NCI-H774 (cell line): ENCODE results near the gene MRPL11.
"Not testable (repeated sequence)": the region's sequence is repeated elsewhere in the genome, so short reads cannot be mapped to it uniquely, and the experiment has no call there.

Experiments used
- DNase-seq: peaks from one replicate; lab custom pipeline; 2025; lab: John Stamatoyannopoulos, UW

The MRPL11 gene

DNA sequence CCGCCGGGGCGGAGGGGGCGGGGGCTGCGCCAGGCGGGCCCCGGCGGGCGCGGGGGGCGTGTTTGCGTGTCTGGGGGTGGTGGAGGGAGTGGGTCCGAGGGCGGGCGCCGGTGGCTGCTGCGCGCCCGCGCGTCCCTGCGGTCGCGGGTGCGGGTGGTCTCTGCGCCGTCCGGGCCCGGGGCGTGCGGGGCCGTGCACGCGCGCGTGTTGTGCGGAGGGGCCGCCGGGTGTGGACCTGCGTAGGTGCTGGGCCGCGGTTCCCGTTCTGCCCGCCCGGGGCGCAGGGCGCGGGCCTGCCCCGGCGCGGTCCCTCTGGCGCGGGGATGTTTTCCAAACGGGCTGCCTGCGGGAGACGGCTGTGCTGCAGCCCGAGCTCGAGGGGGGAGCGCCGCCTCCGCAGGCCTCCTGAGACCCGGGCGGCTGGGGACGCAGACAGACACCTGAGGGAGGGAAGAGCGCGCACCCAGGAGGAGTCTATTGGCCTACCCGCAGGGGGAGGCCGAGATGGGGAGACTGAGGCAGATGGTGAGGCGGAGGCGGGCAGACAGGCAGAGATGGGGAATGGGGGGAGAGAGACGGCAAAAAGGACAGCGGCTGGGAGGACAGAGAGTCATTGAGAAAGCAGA is 28.5 kb upstream of the MRPL11 start:
- DNase-seq, result peak; percentile 50

DNA sequence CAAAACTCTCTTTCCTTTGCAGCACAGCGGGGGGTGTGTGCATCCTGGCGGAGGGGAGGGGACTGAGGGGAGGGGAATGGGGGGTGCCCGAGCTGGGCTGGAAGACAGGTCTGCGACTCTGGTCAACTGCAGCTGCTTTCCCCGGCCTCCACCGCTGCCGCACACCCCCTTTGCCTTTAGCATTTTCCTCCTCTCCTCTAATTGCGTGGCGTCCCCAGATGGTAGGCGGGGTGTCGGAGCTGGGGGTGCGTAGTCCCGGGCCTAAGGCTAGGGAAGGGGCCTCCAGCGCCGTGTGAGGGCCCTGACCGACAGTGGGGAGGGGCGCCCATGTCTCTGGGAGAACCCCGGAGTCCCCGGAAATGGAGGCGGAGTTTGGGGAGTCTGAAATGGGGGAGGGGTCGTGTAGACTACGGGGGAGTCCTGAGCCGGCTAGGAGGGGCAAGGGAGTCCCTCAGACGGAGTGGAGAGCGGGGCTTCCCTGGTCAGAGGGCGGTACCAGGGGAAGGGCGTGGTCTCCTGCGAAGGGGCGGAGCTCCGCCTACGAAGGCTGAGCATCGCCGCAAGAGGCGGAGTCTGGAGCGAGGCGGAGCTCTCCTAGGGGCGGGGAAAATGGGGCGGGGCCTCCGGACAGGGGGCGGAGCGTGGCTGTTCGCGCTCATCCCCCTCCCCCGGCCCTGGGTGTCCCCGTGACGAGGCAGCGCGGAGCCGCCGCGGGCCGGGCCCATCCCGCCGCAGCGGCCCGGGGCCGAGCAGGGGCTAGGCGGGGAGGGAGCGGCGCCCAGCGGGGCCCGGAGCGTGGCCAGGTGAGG is 27.8 kb upstream of the MRPL11 start, which contains the start of gene PELI3:
Gene PELI3 (plus strand): TSS at position 681 of the 809 bp plus-strand sequence. CDS start 1,224 bp downstream, outside the sequence.
- DNase-seq, result peak; percentile 90

DNA sequence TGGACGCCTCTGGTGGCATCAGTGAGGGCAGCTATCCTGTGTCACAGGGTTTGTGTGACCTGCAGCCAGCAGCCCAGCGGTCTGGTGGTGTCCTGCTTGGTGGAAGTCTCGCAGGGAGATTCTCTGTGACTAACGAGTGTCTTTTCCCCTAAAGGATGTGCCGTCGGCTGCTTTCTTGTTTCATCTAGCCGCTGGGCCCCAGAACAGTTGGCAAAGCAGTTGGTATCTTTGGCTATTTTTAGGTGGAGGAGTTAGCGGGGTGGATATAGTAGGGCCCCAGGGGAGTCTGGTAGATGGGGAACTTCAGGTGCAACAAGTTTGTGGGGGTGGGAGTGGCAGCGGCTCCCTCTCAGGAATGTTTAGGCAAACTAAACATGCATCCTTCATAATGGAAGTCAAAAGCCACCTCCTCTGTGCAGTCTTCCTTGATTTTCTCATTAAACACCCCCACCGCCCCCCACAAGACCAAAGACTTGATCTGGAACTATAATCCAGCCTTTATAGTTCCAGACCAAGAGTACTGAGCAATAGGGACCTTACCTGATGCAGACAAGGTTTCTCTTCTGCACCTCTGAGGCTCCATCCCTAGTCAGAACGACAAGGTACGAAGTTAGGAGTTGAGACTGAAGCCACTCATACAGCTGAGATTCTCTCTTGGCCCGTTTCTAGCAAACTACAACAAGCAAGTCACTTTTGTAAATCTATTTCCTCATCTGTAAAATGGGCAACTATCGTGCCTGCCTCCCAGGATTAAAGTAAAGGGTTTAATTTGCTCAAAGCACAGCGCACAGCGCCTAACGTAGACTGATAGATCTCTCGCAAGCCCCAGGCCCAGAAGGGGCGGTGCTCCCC is 27.0 kb upstream of the MRPL11 start:
- no peak for DNase-seq

DNA sequence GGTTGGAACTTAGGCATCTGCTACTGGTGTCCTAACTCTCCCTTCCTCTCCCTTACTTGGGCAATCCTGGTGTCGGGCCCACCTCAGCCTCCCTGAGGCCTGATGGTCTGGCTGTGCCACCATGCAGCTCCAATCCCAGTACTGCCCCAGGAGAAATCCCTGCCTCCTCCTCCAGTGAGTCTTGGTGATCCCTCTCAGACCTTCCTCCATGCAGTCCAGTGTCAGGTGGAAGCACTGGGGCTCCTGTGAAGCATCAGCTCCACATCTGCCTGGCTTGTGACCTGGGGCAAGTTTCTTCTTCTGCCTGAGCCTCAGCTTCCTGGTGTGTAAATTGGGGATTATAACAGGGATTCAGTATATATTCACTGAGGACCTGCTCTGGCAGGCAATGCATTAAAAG is 26.3 kb upstream of the MRPL11 start:
- no peak for DNase-seq

DNA sequence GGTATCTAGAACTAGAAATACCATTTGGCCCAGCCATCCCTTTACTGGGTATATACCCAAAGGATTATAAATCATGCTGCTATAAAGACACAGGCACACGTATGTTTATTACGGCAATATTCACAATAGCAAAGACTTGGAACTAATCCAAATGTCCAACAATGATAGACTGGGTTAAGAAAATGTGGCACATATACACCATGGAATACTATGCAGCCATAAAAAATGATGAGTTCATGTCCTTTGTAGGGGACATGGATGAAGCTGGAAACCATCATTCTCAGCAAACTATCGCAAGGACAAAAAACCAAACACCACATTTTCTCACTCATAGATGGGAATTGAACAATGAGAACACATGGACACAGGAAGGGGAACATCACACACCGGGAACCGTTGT is 25.5 kb upstream of the MRPL11 start:
- DNase-seq, result not testable (repeated sequence)

DNA sequence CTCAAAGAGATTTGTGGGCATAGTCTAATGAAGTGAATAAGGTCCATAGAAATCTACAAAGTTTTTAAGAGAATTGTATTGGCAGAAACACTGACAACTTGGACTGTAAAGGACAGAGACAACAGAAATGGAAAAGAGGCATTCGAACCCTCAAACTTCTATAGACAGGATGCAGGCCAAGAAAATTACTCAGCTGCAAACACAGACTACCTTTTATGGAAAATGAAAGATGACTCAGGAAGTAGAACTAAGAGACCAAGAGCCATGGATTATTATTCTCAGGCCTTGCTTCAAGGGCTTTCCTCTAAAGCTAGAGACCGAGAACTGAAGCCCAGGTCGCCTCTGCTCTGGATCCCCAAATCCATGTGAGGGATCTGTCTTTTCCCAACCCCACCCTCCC is 24.3 kb upstream of the MRPL11 start:
- DNase-seq, result no peak

GRCh38 chr11:66462010-66462409 is 23.4 kb upstream of the MRPL11 start:
- no peak for DNase-seq

- no peak for DNase-seq
These were observed 20.6 kb upstream of the MRPL11 start for GRCh38 chr11:66459138-66459778.

DNA sequence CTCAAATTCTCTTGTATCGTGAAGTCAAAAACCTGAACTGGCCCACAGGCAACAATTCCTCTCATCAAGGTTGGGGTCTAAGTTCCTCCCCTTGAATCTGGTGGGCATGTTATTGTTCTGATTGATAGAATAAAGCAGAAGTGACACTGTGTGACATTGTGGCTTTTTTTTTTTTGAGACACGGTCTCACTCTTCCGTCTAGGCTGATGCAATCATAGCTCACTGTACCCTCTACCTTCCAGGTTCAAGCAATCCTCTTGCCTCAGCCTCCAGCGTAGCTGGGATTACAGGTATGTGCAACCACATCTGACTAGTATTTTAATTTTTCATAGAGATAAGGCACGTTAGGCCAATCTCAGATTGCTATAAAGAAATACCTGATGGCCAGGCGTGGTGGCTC is 19.2 kb upstream of the MRPL11 start:
- DNase-seq, result no peak

GRCh38 chr11:66454828-66455227 is 16.2 kb upstream of the MRPL11 start:
- no peak for DNase-seq

- no peak for DNase-seq
These were observed 15.6 kb upstream of the MRPL11 start for GRCh38 chr11:66454247-66454646.

DNA sequence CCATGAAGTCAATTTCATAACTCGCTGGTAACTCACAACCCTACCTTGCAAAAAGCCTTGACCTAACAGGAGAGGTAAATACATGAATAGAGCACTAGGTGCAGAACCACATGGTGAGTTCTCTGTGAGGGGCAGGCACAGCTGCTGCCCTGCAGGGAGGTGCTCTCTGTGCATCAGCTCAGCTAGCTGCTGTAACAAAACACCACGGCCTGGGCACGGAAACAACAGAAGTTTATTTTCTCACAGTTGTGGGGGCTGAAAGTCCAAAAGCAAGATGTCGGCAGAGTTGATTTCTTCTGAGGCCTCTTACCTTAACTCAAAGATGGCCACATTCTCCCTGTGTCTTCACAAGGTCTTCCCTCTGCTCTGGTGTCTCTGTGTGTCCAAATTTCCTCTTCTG is 13.0 kb upstream of the MRPL11 start:
- DNase-seq, result no peak

GRCh38 chr11:66450560-66450959 is 11.9 kb upstream of the MRPL11 start:
- no peak for DNase-seq

DNA sequence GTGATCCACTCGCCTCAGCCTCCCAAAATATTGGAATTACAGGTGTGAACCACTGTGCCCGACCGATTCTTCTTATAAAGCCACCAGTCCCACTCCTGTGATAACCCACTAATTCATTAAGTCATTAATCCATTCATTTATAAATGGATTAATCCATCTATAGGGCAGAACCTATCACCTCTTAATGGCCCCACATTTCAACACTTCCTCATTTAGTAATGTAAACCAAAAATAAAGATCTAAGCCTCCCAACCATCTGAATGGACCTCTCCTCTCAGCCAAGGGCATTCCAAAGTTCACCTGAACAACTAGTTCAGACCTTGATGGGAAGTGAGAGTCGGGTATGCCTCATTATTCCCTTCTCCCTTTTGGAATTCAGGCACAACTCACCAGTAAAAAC is 9.9 kb upstream of the MRPL11 start:
- no peak for DNase-seq

DNA sequence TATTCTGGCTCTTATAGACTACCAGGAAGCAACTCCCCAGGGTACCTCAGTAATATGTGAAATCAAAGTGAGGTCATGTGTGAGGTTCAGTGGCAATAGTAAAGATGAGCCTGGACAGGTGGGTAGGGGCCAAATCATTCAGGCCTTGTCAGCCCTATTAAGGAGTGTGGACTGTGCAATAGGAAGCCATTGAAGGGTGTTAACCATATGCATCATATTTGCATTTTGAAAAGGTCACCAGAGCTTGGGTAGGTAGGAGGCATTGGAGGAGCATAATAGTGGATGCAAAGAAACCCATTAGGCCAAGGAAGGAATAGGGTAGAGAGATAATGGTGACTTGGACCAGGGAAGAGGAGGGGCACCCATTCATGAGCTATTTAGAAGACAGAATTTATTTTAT is 8.4 kb upstream of the MRPL11 start:
- DNase-seq, result no peak

- DNase-seq, result no peak
These were observed 5.0 kb upstream of the MRPL11 start for GRCh38 chr11:66443602-66444001.

DNA sequence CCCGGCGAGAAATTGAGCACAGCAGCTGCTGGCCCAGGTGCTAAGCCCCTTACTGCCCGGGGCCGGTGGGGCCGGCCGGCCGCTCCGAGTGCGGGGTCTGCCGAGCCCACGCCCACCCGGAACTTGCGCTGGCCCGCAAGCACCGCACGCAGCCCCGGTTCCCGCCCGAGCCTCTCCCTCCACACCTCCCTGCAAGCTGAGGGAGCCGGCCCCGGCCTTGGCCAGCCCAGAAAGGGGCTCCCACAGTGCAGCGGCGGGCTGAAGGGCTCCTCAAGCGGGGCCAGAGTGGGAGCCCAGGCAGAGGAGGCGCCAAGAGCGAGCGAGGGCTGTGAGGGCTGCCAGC is 2.3 kb upstream of the MRPL11 start:
- DNase-seq, result not testable (repeated sequence)

- not testable (repeated sequence) for DNase-seq
These were observed 1.7 kb upstream of the MRPL11 start for GRCh38 chr11:66440101-66440939.

DNA sequence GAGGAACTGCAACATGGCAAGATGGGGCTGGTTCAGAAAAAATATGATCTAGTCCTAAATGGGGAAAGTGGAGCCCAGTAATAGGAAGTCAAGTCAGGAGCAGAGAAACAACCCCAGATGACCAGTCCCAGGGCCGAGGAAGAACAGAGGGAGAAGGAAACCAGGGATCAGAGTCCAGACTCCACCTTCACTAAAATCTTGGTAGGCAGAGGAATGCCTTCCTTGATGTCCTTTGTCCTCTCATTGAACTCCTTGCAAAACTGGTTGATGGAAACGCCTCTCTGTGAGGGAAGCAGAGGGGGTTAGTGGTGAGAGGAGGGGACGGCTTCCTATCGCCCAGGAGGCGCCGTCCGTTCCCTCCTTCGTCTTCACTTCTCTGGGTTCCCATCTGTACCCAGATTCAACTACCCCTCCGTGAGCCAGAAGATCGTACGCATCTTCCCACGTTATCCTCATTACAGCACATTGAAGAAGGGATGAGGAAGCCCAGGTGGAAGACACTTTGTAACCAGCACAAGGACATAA is 607 bp downstream of the MRPL11 start:
- DNase-seq, result no peak

DNA sequence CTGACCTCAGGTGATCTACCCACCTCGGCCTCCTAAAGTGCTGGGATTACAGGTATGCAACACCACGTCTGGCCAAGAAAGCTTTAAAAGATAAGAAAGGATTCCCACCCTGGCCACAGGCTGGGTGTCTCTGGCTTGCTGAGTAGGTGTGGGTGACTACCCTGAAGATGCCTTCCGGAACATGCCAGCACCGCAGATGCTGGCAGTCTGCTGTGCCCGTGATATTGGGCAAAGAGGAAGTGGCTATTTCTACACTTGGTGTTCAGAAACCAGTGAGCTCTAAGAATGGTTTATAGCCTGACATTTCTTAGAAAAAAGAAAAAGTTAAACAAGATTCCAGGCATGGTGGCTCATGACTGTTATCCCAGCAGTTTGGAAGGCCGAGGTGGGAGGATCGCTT is 6.1 kb downstream of the MRPL11 start:
- no peak for DNase-seq

DNA sequence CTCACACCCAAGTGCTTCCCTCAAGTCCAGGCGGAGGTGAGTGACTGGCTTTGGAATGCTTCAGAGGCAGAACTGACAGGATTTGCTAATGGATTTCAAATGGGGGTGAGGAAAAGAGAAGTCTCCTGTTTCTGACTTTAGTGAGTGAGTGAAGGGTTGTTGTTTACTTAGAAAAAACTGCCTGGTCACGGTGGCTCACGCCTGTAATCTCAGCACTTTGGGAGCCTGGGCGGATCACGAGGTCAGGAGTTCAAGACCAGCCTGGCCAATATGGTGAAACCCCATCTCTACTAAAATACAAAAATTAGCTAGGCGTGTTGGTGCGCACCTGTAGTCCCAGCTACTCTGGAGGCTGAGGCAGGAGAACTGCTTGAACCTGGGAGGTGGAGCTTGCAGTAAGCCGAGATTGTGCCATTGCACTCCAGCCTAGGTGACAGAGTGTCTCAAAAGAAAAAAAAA is 6.7 kb downstream of the MRPL11 start:
- DNase-seq, result not testable (repeated sequence)
